Fibroblast of lung (primary cell): Measurements from ENCODE around the gene GRIK5. TPM values are rescaled to one million over a fixed set of nuclear protein-coding genes. Genes with fewer than 3 reads are reported as not detected.

Experiments used
- DNase-seq, 2 donors: peaks; one replicate each; pipeline versions ENCODE4 v3.0.0 to v3.0.0-alpha.2; 2010; ENCODE audit warnings: low read depth in 2 of 2
- H2AFZ ChIP-seq: 2 replicates; pipeline ENCODE4 v1.5.1; 2012; ENCODE audit warnings: low read length, control low read depth, inconsistent platforms
- H3K27ac ChIP-seq: 2 replicates; pipeline ENCODE4 v1.5.1; 2011; ENCODE audit warnings: low read length, control low read depth; ENCODE audit not compliant: insufficient read depth
- H3K27me3 ChIP-seq: 2 replicates; pipeline ENCODE4 v1.5.1; 2011; ENCODE audit warnings: mild to moderate bottlenecking, low read length; ENCODE audit not compliant: control insufficient read depth, insufficient read depth
- H3K36me3 ChIP-seq: 2 replicates; pipeline ENCODE4 v1.5.1; 2011; ENCODE audit warnings: low read length; ENCODE audit not compliant: control insufficient read depth, insufficient read depth
- H3K4me1 ChIP-seq: 2 replicates; pipeline ENCODE4 v1.5.1; 2011; ENCODE audit warnings: low read length; ENCODE audit not compliant: control insufficient read depth, insufficient read depth; ENCODE audit errors: extremely low read depth
- H3K4me2 ChIP-seq: 2 replicates; pipeline ENCODE4 v1.5.1; 2011; ENCODE audit warnings: low read length, control low read depth; ENCODE audit not compliant: insufficient read depth; ENCODE audit errors: extremely low read depth
- H3K4me3 ChIP-seq, 4 experiments: fragments of 200-600 bp in 1 of 4; sonication (generic) in 1 of 4; replicated peaks in 1 of 4; 2 replicates each; pipeline ENCODE4 v1.5.1; 2011 to 2016; ENCODE audit warnings: low read length in 4 of 4, low read depth in 3 of 4, mild to moderate bottlenecking in 3 of 4, control low read depth in 2 of 4, inconsistent platforms in 1 of 4, mixed read lengths in 1 of 4; ENCODE audit not compliant: insufficient read depth in 1 of 4; ENCODE audit errors: control extremely low read depth in 1 of 4
- H3K79me2 ChIP-seq: 2 replicates; pipeline ENCODE4 v1.5.1; 2012; ENCODE audit warnings: mild to moderate bottlenecking, low read length, inconsistent platforms; ENCODE audit not compliant: control insufficient read depth, insufficient read depth
- H3K9ac ChIP-seq: 2 replicates; pipeline ENCODE4 v1.5.1; 2011; ENCODE audit warnings: mild to moderate bottlenecking, low read length, control low read depth; ENCODE audit not compliant: insufficient read depth
- H3K9me3 ChIP-seq: 2 replicates; pipeline ENCODE4 v1.5.1; 2012; ENCODE audit warnings: low read depth, low read length; ENCODE audit not compliant: control insufficient read depth, insufficient read depth
- H4K20me1 ChIP-seq: 2 replicates; pipeline ENCODE4 v1.5.1; 2011; ENCODE audit warnings: low read length; ENCODE audit not compliant: control insufficient read depth, insufficient read depth; ENCODE audit errors: extremely low read depth
- EZH2 ChIP-seq: IDR thresholded peaks from 2 replicates; pipeline ENCODE4 v1.5.1; 2012; ENCODE audit warnings: low read length, control low read depth, mild to moderate bottlenecking; ENCODE audit errors: missing control alignments
- polyA plus RNA-seq, 2 donors: library from polyadenylated mRNA; depleted of rRNA in 1 of 2; stranded (reverse) in 1 of 2; unstranded in 1 of 2; fragments of >200 nt; gene quantifications; 2 replicates each; pipeline ENCODE4 v1.2.1, GENCODE V29; 2011 to 2012; ENCODE audit warnings: missing spikeins in 1 of 2
- total RNA-seq: library from RNA; depleted of rRNA; stranded (reverse); fragments of >200 nt; gene quantifications from 2 replicates; pipeline ENCODE4 v1.2.1, GENCODE V29; 2014
- TF ChIP-seq, protein P1 (sequence below), 2 donors: IDR thresholded peaks in 1 of 2; conservative IDR thresholded peaks in 1 of 2; 1 replicate in 1 of 2; 2 replicates in 1 of 2; pipeline ENCODE4 v1.5.1; 2011 to 2012; ENCODE audit warnings: low read length in 2 of 2, control low read depth in 1 of 2, inconsistent platforms in 1 of 2, low read depth in 1 of 2, mild to moderate bottlenecking in 1 of 2

GRIK5 gene
- total and polyA plus RNA-seq, 2 donors (not counting 1 experiment from before 2014, with no cell fraction given): 0.03 to 3.5 TPM

DNA sequence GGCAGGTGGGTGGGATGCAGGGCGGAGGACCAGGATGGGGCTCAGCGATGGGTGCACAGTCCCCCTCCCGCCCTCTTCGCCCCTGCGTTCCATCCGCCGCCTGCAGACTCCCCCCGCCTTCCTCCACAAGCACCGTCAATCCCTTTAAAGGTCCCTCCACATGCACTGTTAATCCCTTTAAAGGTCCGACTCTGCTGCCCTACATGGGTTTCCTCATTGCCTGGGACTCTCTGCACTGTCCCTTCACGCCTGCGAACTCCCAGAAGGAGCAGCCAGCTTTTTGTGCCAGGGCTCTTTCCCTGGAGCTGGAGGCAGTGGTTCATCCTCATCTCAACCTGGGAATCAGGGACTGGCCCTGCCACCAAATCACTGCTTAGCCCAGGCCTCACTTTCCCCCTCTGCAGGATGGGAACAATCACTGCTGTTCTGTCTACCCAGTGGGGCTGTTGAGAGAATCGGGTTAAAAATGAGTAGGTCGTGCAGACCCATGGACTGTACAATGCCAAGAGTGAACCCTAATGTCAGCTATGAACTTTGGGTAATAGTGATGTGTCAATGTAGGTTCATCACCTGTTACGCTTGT lies 26.3 kb upstream of the GRIK5 start:
- Histone ChIP-seq H2AFZ (no peak overlapping the region), H4K20me1 (no peaks in the 10 kb centered on the region), H3K79me2 (no peaks in the 10 kb centered on the region), H3K4me2 (no peak overlapping the region), H3K9ac (no peak overlapping the region), H3K9me3 (no peaks in the 10 kb centered on the region), H3K4me1 (peaks cover 3% of the 10 kb centered on the region), H3K36me3 (no peaks in the 10 kb centered on the region), H3K4me3 (no peak overlapping the region), H3K27me3 (no peaks in the 10 kb centered on the region), H3K27ac (no peak overlapping the region)
- DNase-seq: no peak
- TF ChIP-seq EZH2: no peak
- TF ChIP-seq, protein P1, sequence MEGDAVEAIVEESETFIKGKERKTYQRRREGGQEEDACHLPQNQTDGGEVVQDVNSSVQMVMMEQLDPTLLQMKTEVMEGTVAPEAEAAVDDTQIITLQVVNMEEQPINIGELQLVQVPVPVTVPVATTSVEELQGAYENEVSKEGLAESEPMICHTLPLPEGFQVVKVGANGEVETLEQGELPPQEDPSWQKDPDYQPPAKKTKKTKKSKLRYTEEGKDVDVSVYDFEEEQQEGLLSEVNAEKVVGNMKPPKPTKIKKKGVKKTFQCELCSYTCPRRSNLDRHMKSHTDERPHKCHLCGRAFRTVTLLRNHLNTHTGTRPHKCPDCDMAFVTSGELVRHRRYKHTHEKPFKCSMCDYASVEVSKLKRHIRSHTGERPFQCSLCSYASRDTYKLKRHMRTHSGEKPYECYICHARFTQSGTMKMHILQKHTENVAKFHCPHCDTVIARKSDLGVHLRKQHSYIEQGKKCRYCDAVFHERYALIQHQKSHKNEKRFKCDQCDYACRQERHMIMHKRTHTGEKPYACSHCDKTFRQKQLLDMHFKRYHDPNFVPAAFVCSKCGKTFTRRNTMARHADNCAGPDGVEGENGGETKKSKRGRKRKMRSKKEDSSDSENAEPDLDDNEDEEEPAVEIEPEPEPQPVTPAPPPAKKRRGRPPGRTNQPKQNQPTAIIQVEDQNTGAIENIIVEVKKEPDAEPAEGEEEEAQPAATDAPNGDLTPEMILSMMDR (conservative IDR thresholded peaks at IDR 0.05 in 1 of 2, IDR thresholded peaks at IDR 0.05 in 1 of 2; ENCODE audit: low read depth in 1 of 2, low read length in 2 of 2): no peak

DNA sequence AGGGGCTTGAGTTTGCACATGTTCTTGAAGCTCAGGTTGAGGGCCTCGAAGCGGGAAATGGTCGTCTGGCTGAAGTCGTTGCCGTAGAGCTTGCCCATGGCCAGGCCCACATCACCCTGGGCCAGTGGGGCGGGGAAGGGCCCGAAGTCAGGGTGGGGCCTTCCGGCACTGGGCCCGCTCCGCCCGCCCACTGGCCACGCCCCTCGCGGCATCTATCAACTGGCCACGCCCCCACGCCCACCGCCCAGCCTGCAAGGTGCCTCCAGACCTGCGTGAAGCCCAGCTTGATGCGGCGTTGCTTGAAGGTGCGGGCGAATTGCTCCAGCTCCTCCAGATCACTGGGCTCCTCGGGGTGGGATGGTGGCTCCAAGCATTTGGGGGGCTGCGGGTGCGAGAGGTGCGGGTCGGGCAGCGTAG lies 25.8 kb upstream of the GRIK5 start:
- no peak overlapping the region for H3K27ac ChIP-seq
- H3K27me3 ChIP-seq: no peaks in the 10 kb centered on the region
- no peaks in the 10 kb centered on the region for H3K9me3 ChIP-seq
- no peaks in the 10 kb centered on the region for H3K79me2 ChIP-seq
- TF ChIP-seq EZH2: no peak
- TF ChIP-seq, protein P1 (conservative IDR thresholded peaks at IDR 0.05 in 1 of 2, IDR thresholded peaks at IDR 0.05 in 1 of 2; ENCODE audit: low read depth in 1 of 2, low read length in 2 of 2): no peak
- peaks cover 4% of the 10 kb centered on the region for H3K4me1 ChIP-seq
- H2AFZ ChIP-seq: no peak overlapping the region
- no peaks in the 10 kb centered on the region for H4K20me1 ChIP-seq
- DNase-seq: no peak
- H3K36me3 ChIP-seq: no peaks in the 10 kb centered on the region
- no peak overlapping the region for H3K9ac ChIP-seq
- H3K4me3 ChIP-seq: no peak overlapping the region
- H3K4me2 ChIP-seq: no peak overlapping the region

DNA sequence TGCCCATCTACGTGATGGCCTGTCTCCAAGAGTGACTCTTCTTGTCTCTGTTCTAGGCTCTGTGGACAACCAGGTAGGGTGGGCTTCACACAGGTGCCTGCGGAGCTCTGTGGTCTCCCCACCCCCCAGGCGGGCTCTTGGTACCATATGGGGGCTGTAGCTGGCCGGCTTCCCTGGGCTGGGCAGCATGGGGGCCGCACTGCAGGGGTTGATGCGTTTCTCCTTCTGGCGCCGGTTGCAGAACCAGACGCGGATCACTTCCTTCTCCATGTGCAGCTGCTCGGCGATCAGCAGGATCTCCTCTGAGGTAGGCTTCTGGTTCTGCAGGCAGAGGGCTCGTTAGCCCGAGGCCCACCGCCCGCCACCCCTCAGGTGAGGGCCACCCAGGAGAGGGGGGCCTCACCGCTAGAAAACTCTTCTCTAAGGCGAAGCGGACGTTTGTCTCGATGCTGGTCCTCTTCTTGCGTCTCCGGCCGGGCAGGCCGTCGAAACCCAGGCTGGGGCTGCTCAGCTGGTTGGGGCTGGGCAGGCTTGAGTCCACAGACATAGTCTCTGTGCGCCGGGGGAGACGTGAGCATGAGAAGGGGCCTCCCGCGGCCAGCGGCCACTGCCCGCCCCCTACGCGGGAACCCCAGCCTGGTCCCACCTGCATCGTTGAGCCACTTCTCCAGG lies 25.3 kb upstream of the GRIK5 start:
- no peak for TF ChIP-seq EZH2
- TF ChIP-seq, protein P1 (conservative IDR thresholded peaks at IDR 0.05 in 1 of 2, IDR thresholded peaks at IDR 0.05 in 1 of 2; ENCODE audit: low read depth in 1 of 2, low read length in 2 of 2): no peak
- Histone ChIP-seq H2AFZ (no peak overlapping the region), H3K4me3 (no peak overlapping the region), H3K4me1 (peaks cover 4% of the 10 kb centered on the region), H4K20me1 (no peaks in the 10 kb centered on the region), H3K9ac (no peak overlapping the region), H3K27me3 (no peaks in the 10 kb centered on the region), H3K4me2 (no peak overlapping the region), H3K27ac (no peak overlapping the region), H3K36me3 (no peaks in the 10 kb centered on the region), H3K79me2 (no peaks in the 10 kb centered on the region), H3K9me3 (no peaks in the 10 kb centered on the region)
- no peak for DNase-seq
